GM12892 (cell line): ENCODE results near the gene RIPOR2.

Experiments used
- POLR2A ChIP-seq: IDR thresholded peaks from 2 replicates; pipeline ENCODE4 v1.6.1; 2011; ENCODE audit warnings: low read depth, low read length, control low read depth
- POLR2AphosphoS5 ChIP-seq: IDR thresholded peaks from 2 replicates; pipeline ENCODE4 v1.6.1; 2011; ENCODE audit warnings: low read depth, low read length, control low read depth
- TAF1 ChIP-seq: IDR thresholded peaks from 2 replicates; pipeline ENCODE4 v1.6.1; 2011; ENCODE audit warnings: low read depth, mild to moderate bottlenecking, control low read depth, low read length, borderline replicate concordance

DNA sequence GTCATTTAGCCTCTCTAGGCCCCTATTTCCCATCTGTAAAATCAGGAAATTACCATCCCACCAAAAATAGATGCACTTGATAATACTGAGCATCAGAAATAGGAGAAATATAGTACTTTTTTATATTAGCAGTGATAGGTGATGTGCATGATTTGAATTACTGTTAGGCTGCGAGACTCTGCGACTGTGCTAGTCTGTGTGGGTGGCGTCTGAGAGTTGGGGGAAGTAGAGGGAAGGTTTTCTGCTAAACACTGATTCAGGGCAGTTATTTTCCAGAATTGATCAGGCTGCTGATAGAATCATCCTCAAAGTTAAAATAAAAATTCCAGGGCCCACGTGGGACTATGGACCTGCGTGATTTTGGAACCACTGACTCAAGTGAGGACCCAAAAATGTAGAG lies 76.6 kb downstream of the RIPOR2 start:
- TF ChIP-seq POLR2A, result no peak
- TF ChIP-seq POLR2AphosphoS5, result no peak
- TF ChIP-seq TAF1, result no peak
